HepG2 (cell line): ENCODE results near the gene ABCB6. TPM values are rescaled to one million over a fixed set of nuclear protein-coding genes. Genes with fewer than 3 reads are reported as not detected.

Source experiments
- BRD4 ChIP-seq: sonication (generic); formaldehyde crosslinking; IDR thresholded peaks from 2 replicates; pipeline ENCODE4 v1.4.0; 2020; ENCODE audit warnings: missing genetic modification reagents
- GLI4 ChIP-seq: sonication (generic); formaldehyde crosslinking; IDR thresholded peaks from 2 replicates; pipeline ENCODE4 v1.5.1; 2020; ENCODE audit warnings: missing genetic modification reagents, mild to moderate bottlenecking, moderate library complexity, borderline replicate concordance
- HNRNPUL1 ChIP-seq: fragments of 200-400 bp; formaldehyde crosslinking; IDR thresholded peaks from 2 replicates; pipeline ENCODE4 v1.6.1; 2017; ENCODE audit warnings: low read depth, mild to moderate bottlenecking, low read length, moderate library complexity
- PAWR ChIP-seq: sonication (generic); formaldehyde crosslinking; IDR thresholded peaks from 2 replicates; pipeline ENCODE4 v1.4.0; 2020; ENCODE audit warnings: missing genetic modification reagents, mild to moderate bottlenecking, borderline replicate concordance
- PAX8 ChIP-seq: sonication (generic); formaldehyde crosslinking; IDR thresholded peaks from 2 replicates; pipeline ENCODE4 v1.8.0; 2022; ENCODE audit warnings: mild to moderate bottlenecking, missing genetic modification reagents, borderline replicate concordance
- PHF21A ChIP-seq: sonication (generic); formaldehyde crosslinking; IDR thresholded peaks from 2 replicates; pipeline ENCODE4 v1.5.0; 2020; ENCODE audit warnings: mild to moderate bottlenecking, missing genetic modification reagents
- PHF5A ChIP-seq: IDR thresholded peaks from one replicate; pipeline ENCODE4 v1.6.1; 2018; ENCODE audit warnings: low read depth, missing genetic modification reagents; ENCODE audit not compliant: unreplicated experiment
- ZNF18 ChIP-seq: sonication (generic); formaldehyde crosslinking; IDR thresholded peaks from 2 replicates; pipeline ENCODE4 v1.8.0; 2022; ENCODE audit warnings: mild to moderate bottlenecking, missing genetic modification reagents; ENCODE audit not compliant: insufficient replicate concordance
- ZNF430 ChIP-seq: sonication (generic); formaldehyde crosslinking; IDR thresholded peaks from 2 replicates; pipeline ENCODE4 v1.9.0; 2021; ENCODE audit warnings: mild to moderate bottlenecking, missing genetic modification reagents
- ZNF510 ChIP-seq: sonication (generic); formaldehyde crosslinking; IDR thresholded peaks from 2 replicates; pipeline ENCODE4 v1.4.0; 2020; ENCODE audit warnings: low read depth, mild to moderate bottlenecking, missing genetic modification reagents
- ZNF644 ChIP-seq: IDR thresholded peaks from 2 replicates; pipeline ENCODE4 v1.6.1; 2016; ENCODE audit warnings: low read depth
- ZNF782 ChIP-seq: sonication (generic); formaldehyde crosslinking; IDR thresholded peaks from 2 replicates; pipeline ENCODE4 v1.4.0; 2020; ENCODE audit warnings: missing genetic modification reagents, mild to moderate bottlenecking, borderline replicate concordance
- polyA plus RNA-seq, 8 experiments: library from polyadenylated mRNA; depleted of rRNA in 3 of 8; stranded (reverse) in 7 of 8; unstranded in 1 of 8; fragments of >200 nt; fragmentation: Illumina TruSeq in 4 of 8; extraction: Trizol in 4 of 8; gene quantifications; 2 replicates each; pipeline versions ENCODE4 v1.2.1 to v1.2.3, GENCODE V29; 2011 to 2016; ENCODE audit warnings: low read depth in 4 of 8, missing spikeins in 1 of 8, mixed read lengths in 1 of 8; ENCODE audit not compliant: insufficient read depth in 1 of 8
- total RNA-seq, 5 experiments: library from RNA; depleted of rRNA; stranded (reverse); fragments of >200 nt; fragmentation: Illumina TruSeq; extraction: Trizol; gene quantifications; 2 replicates each; pipeline ENCODE4 v1.2.3, GENCODE V29; 2016; ENCODE audit warnings: low read depth in 1 of 5
- TF ChIP-seq, protein P1 (sequence below): sonication (generic); formaldehyde crosslinking; IDR thresholded peaks from 2 replicates; pipeline ENCODE4 v1.5.0; 2020; ENCODE audit warnings: missing genetic modification reagents
- TF ChIP-seq, protein P2 (sequence below): sonication (generic); formaldehyde crosslinking; IDR thresholded peaks from 2 replicates; pipeline ENCODE4 v1.8.1; 2023; ENCODE audit warnings: mild to moderate bottlenecking, missing genetic modification reagents

Gene ABCB6
- total and polyA plus RNA-seq, 2 of the 13 experiments (the other 11 are each of a cell fraction or from before 2014, with no cell fraction given): 91.1 to 137 TPM

- no peak for TF ChIP-seq PHF5A (CRISPR knock-in tag)
- TF ChIP-seq ZNF430 (CRISPR knock-in tag): 0 out of 2 replicates have a peak, but pooled peaks have one; percentile 49
- peak; percentile 13; the same call in 1 of the 2 replicates for TF ChIP-seq PHF21A (CRISPR knock-in tag)
- 0 out of 2 replicates have a peak, but pooled peaks have one; percentile 59 for TF ChIP-seq ZNF510 (CRISPR knock-in tag)
- TF ChIP-seq ZNF644 (CRISPR knock-in tag): no peak
- TF ChIP-seq HNRNPUL1: no peak
- 0 out of 2 replicates have a peak, but pooled peaks have one; percentile 17 for TF ChIP-seq PAX8 (CRISPR knock-in tag)
- TF ChIP-seq, protein P1, sequence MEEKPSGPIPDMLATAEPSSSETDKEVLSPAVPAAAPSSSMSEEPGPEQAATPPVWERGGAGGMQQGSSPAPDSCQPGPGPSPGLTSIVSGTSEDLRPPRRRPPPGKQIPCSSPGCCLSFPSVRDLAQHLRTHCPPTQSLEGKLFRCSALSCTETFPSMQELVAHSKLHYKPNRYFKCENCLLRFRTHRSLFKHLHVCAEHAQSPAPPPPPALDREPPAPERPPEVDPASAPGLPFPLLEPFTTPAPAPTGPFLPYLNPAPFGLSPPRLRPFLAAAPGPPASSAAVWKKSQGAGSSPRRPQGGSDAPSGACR (CRISPR knock-in tag): 0 out of 2 replicates have a peak, but pooled peaks have one; percentile 4
- TF ChIP-seq BRD4 (CRISPR knock-in tag): no peak
- peak; percentile 21; the same call in 1 of the 2 replicates for TF ChIP-seq GLI4
- TF ChIP-seq, protein P2, sequence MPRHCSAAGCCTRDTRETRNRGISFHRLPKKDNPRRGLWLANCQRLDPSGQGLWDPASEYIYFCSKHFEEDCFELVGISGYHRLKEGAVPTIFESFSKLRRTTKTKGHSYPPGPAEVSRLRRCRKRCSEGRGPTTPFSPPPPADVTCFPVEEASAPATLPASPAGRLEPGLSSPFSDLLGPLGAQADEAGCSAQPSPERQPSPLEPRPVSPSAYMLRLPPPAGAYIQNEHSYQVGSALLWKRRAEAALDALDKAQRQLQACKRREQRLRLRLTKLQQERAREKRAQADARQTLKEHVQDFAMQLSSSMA (CRISPR knock-in tag): no peak
- TF ChIP-seq ZNF18 (CRISPR knock-in tag): peak; percentile 16
- peak; percentile 89; the same call in 1 of the 2 replicates for TF ChIP-seq ZNF782
- 0 out of 2 replicates have a peak, but pooled peaks have one; percentile 65 for TF ChIP-seq PAWR (CRISPR knock-in tag)
- TF ChIP-seq, all 625 proteins: peak for 20
These were observed 12.8 kb downstream of the ABCB6 start (continued) for GRCh38 chr2:219205981-219206327.
